ENCODE data around the gene CACNB2. TPM values are rescaled to one million over a fixed set of nuclear protein-coding genes. Genes with fewer than 3 reads are reported as not detected.

CACNB2 gene
- total and polyA plus RNA-seq, 5 donors = 13.1 to 51.1 (median 41.0) TPM

- Histone ChIP-seq H3K27me3 (ENCODE audit: control insufficient read depth, insufficient read depth) (no peaks in the 10 kb centered on the region), H3K9me3 (ENCODE audit: control insufficient read depth, low read length) (no peaks in the 10 kb centered on the region), H3K4me1 (ENCODE audit: control insufficient read depth, insufficient read depth, low read length) (peaks cover 1% of the 10 kb centered on the region), H3K27ac (ENCODE audit: low read length) (no peak overlapping the region), H3K4me3 (ENCODE audit: low read length) (no peak overlapping the region)
- intact Hi-C loops (cut with DNase I) = loop anchor here (5.0 to 10.0 kb wide), 4 partner anchors 70 to 370 kb away; partner anchors contain the start of gene CACNB2 (in 2 of the 4)
- 31% methylated on average over 10 of the region's 10 CpGs for WGBS
- DNase-seq = peak in 2 of 3 donors; percentile 16 to 42
- peak; percentile 68 to 69 for ATAC-seq
Measured at GRCh38 chr10:18214691-18215563, 74.7 kb downstream of the CACNB2 start.

- Histone ChIP-seq H3K9me3 (ENCODE audit: control insufficient read depth, low read length) (no peaks in the 10 kb centered on the region), H3K27ac (ENCODE audit: low read length) (no peak overlapping the region), H3K27me3 (ENCODE audit: control insufficient read depth, insufficient read depth) (no peaks in the 10 kb centered on the region), H3K4me1 (ENCODE audit: control insufficient read depth, insufficient read depth, low read length) (peaks cover 1% of the 10 kb centered on the region), H3K4me3 (ENCODE audit: low read length) (no peak overlapping the region)
- no peak for ATAC-seq
- intact Hi-C loops (cut with DNase I) = loop anchor here (5.0 to 10.0 kb wide), 4 partner anchors 72 to 372 kb away; partner anchors contain the start of gene CACNB2 (in 2 of the 4)
- DNase-seq = no peak
- WGBS = 46% methylated on average over 2 of the region's 2 CpGs
Measured at GRCh38 chr10:18216482-18216881, 76.3 kb downstream of the CACNB2 start.

- 63% methylated on average over 2 of the region's 2 CpGs for WGBS
Measured at GRCh38 chr10:18217577-18217976, 77.4 kb downstream of the CACNB2 start.

GRCh38 chr10:18219146-18219545 is 78.9 kb downstream of the CACNB2 start:
- Histone ChIP-seq H3K27ac (ENCODE audit: low read length) (peak overlapping the region; percentile 64), H3K4me1 (ENCODE audit: control insufficient read depth, insufficient read depth, low read length) (peaks cover 1% of the 10 kb centered on the region), H3K4me3 (ENCODE audit: low read length) (no peak overlapping the region), H3K27me3 (ENCODE audit: control insufficient read depth, insufficient read depth) (no peaks in the 10 kb centered on the region), H3K9me3 (ENCODE audit: control insufficient read depth, low read length) (no peaks in the 10 kb centered on the region)
- intact Hi-C loops (cut with DNase I) = loop anchor here (5.0 to 10.0 kb wide), 4 partner anchors 74 to 374 kb away; partner anchors contain the start of gene CACNB2 (in 2 of the 4)
- 78% methylated on average over 1 of the region's 1 CpG for WGBS
- DNase-seq (no peak), ATAC-seq (no peak)

More at GRCh38 chr10:18217577-18217976, 77.4 kb downstream of the CACNB2 start:
- DNase-seq = no peak
- no peak for ATAC-seq
- Histone ChIP-seq H3K27me3 (ENCODE audit: control insufficient read depth, insufficient read depth) (no peaks in the 10 kb centered on the region), H3K9me3 (ENCODE audit: control insufficient read depth, low read length) (no peaks in the 10 kb centered on the region), H3K4me3 (ENCODE audit: low read length) (no peak overlapping the region), H3K4me1 (ENCODE audit: control insufficient read depth, insufficient read depth, low read length) (peaks cover 1% of the 10 kb centered on the region), H3K27ac (ENCODE audit: low read length) (no peak overlapping the region)
- intact Hi-C loops (cut with DNase I) = loop anchor here (5.0 to 10.0 kb wide), 4 partner anchors 73 to 373 kb away; partner anchors contain the start of gene CACNB2 (in 2 of the 4)

- WGBS = 79% methylated on average over 4 of the region's 4 CpGs
- Histone ChIP-seq H3K27me3 (ENCODE audit: control insufficient read depth, insufficient read depth) (no peaks in the 10 kb centered on the region), H3K4me1 (ENCODE audit: control insufficient read depth, insufficient read depth, low read length) (peaks cover 1% of the 10 kb centered on the region), H3K27ac (ENCODE audit: low read length) (no peak overlapping the region), H3K9me3 (ENCODE audit: control insufficient read depth, low read length) (no peaks in the 10 kb centered on the region), H3K4me3 (ENCODE audit: low read length) (no peak overlapping the region)
- intact Hi-C loops (cut with DNase I) = no loop called here
- ATAC-seq (no peak), DNase-seq (no peak)
Measured at GRCh38 chr10:18221123-18221522, 80.9 kb downstream of the CACNB2 start.

GRCh38 chr10:18221882-18222281 is 81.7 kb downstream of the CACNB2 start:
- Histone ChIP-seq H3K27me3 (ENCODE audit: control insufficient read depth, insufficient read depth) (no peaks in the 10 kb centered on the region), H3K9me3 (ENCODE audit: control insufficient read depth, low read length) (no peaks in the 10 kb centered on the region), H3K4me3 (ENCODE audit: low read length) (no peak overlapping the region), H3K27ac (ENCODE audit: low read length) (no peak overlapping the region), H3K4me1 (ENCODE audit: control insufficient read depth, insufficient read depth, low read length) (peaks cover 1% of the 10 kb centered on the region)
- DNase-seq (no peak), ATAC-seq (no peak)
- 42% methylated on average over 4 of the region's 4 CpGs for WGBS
- intact Hi-C loops (cut with DNase I) = no loop called here

- DNase-seq (no peak), ATAC-seq (no peak)
- Histone ChIP-seq H3K27ac (ENCODE audit: low read length) (no peak overlapping the region), H3K4me1 (ENCODE audit: control insufficient read depth, insufficient read depth, low read length) (peaks cover 1% of the 10 kb centered on the region), H3K27me3 (ENCODE audit: control insufficient read depth, insufficient read depth) (no peaks in the 10 kb centered on the region), H3K4me3 (ENCODE audit: low read length) (no peak overlapping the region), H3K9me3 (ENCODE audit: control insufficient read depth, low read length) (no peaks in the 10 kb centered on the region)
- intact Hi-C loops (cut with DNase I) = no loop called here
- WGBS = 61% methylated on average over 3 of the region's 3 CpGs
Measured at GRCh38 chr10:18222866-18223265, 82.6 kb downstream of the CACNB2 start.

- Histone ChIP-seq H3K9me3 (ENCODE audit: control insufficient read depth, low read length) (no peaks in the 10 kb centered on the region), H3K27ac (ENCODE audit: low read length) (no peak overlapping the region), H3K4me3 (ENCODE audit: low read length) (no peak overlapping the region), H3K4me1 (ENCODE audit: control insufficient read depth, insufficient read depth, low read length) (no peaks in the 10 kb centered on the region), H3K27me3 (ENCODE audit: control insufficient read depth, insufficient read depth) (no peaks in the 10 kb centered on the region)
- no peak for ATAC-seq
- intact Hi-C loops (cut with DNase I) = no loop called here
- DNase-seq = no peak
- 71% methylated on average over 2 of the region's 2 CpGs for WGBS
Measured at GRCh38 chr10:18223898-18224297, 83.7 kb downstream of the CACNB2 start.

- 71% methylated on average over 12 of the region's 12 CpGs for WGBS
- H3K4me1 ChIP-seq (ENCODE audit: control insufficient read depth, insufficient read depth, low read length) = no peaks in the 10 kb centered on the region
- H3K4me3 ChIP-seq (ENCODE audit: low read length) = no peak overlapping the region
- H3K9me3 ChIP-seq (ENCODE audit: control insufficient read depth, low read length) = no peaks in the 10 kb centered on the region
- intact Hi-C loops (cut with DNase I) = no loop called here
- no peaks in the 10 kb centered on the region for H3K27me3 ChIP-seq (ENCODE audit: control insufficient read depth, insufficient read depth)
- no peak for ATAC-seq
- DNase-seq = no peak
- no peak overlapping the region for H3K27ac ChIP-seq (ENCODE audit: low read length)
Measured at GRCh38 chr10:18224626-18225445, 84.6 kb downstream of the CACNB2 start.

GRCh38 chr10:18226336-18226735 is 86.1 kb downstream of the CACNB2 start:
- Histone ChIP-seq H3K4me3 (ENCODE audit: low read length) (no peak overlapping the region), H3K4me1 (ENCODE audit: control insufficient read depth, insufficient read depth, low read length) (no peaks in the 10 kb centered on the region), H3K27ac (ENCODE audit: low read length) (no peak overlapping the region), H3K9me3 (ENCODE audit: control insufficient read depth, low read length) (no peaks in the 10 kb centered on the region), H3K27me3 (ENCODE audit: control insufficient read depth, insufficient read depth) (no peaks in the 10 kb centered on the region)
- WGBS = 92% methylated on average over 5 of the region's 5 CpGs
- no peak for ATAC-seq
- no peak for DNase-seq
- intact Hi-C loops (cut with DNase I) = no loop called here

GRCh38 chr10:18229826-18230225 is 89.6 kb downstream of the CACNB2 start:
- 85% methylated on average over 3 of the region's 3 CpGs for WGBS
- no peaks in the 10 kb centered on the region for H3K27me3 ChIP-seq (ENCODE audit: control insufficient read depth, insufficient read depth)
- no peaks in the 10 kb centered on the region for H3K4me1 ChIP-seq (ENCODE audit: control insufficient read depth, insufficient read depth, low read length)
- no peak overlapping the region for H3K27ac ChIP-seq (ENCODE audit: low read length)
- H3K9me3 ChIP-seq (ENCODE audit: control insufficient read depth, low read length) = no peaks in the 10 kb centered on the region
- ATAC-seq (no peak), DNase-seq (no peak)
- intact Hi-C loops (cut with DNase I) = no loop called here
- H3K4me3 ChIP-seq (ENCODE audit: low read length) = no peak overlapping the region
